GM19099 (cell line): Measurements from ENCODE around the gene BBS2.

Experiments
- POLR2A ChIP-seq: IDR thresholded peaks from 3 replicates; pipeline ENCODE4 v1.6.1; 2011; ENCODE audit warnings: low read depth; ENCODE audit not compliant: insufficient read length; ENCODE audit errors: extremely low read depth

BBS2 gene

DNA sequence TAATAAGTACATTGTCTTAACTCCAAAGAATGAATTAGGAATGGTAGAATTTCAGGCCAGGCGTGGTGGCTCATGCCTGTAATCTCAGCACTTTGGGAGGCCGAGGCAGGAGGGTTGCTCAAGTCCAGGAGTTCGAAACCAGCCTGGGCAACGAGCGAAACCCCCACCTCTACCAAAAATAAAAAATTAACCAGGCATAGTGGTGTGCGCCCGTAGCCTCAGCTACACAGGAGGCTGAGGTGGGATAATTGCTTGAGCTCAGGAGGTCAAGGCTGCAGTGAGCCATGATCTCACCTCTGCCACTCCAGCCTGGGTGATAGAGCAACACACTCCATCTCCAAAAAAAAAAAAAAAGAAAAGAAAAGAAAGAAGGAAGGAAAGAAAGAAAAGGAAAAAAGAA is 18.5 kb upstream of the BBS2 start:
- no peak for TF ChIP-seq POLR2A

DNA sequence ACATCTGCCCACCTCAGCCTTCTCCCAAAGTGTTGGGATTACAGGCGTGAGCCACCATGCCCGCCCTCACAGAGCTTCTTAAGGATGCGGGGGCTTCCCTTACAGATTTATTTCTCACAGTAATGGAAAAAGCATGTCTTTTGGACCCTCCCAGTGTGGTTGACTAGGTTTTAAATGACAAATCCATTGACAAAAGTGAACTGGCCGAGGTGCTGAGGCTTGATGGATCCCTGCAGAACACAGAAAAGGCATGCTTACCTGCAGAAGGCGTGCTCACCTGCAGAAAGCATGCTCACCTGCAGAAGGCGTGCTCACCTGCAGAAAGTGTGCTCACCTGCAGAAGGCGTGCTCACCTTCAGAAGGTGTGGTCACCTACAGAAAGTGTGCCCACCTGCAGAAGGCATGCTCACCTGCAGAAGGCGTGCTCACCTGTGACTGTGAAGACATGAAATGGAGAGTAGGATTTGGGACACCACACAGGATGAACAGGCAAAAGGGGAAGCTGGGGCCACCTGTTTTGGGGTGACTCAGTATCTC is 15.1 kb upstream of the BBS2 start:
- no peak for TF ChIP-seq POLR2A

DNA sequence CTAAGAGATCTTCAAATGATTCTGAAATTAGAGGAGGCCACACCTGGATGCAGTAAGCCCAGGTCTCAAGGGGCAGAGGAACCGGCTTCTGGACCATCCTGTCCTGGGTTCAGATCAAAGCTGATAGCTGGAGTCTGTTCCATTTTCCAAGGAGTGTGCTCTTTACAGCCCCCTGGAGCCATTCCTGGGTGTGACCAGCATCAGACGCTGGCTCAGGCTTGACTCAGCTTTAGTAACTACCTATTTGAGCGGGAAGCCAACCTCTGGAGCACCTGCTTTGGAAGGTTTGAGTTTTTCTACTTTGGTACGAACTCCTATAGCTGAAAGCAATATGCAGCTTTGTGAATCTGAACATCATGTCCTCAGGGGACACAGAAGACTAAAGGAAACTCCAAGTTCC is 12.9 kb upstream of the BBS2 start:
- no peak for TF ChIP-seq POLR2A

DNA sequence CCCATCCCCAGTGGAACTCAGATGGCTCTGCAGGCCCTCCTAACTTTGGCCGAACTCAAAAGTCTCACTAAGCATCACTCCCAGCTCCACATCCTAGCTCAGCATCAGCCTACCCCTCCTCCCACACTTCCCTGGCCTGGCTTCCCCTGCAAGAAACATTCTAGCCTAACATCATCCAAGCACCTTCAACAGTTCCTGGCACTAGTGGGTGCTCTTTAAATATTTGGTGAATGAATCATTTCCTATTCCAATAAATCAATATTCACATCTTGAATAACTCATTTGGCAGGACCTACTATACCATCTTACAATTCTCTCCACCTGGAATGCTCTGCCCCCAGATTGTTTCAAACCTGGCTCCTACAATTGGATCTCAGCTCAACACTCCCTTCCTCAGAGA is 11.0 kb upstream of the BBS2 start:
- TF ChIP-seq POLR2A: no peak

DNA sequence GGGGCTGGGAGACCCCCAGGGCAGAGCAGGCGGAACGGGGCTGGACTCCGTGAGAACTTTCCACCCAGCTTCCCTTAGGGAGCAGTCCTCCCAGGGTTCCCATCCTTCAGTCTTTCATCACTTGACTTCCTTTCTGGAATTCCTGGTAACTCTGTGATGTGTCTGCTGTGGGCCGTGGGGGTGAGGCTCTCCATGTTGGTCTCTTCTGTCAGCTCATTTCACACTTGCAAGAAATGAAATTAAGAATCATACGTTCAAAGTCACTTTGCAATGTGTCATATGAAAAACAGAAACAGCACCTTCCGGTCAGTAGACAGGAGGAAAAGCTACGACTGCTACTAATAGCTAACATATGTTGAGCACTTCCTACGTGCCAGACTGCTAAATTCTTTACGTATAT is 5.4 kb upstream of the BBS2 start:
- no peak for TF ChIP-seq POLR2A

DNA sequence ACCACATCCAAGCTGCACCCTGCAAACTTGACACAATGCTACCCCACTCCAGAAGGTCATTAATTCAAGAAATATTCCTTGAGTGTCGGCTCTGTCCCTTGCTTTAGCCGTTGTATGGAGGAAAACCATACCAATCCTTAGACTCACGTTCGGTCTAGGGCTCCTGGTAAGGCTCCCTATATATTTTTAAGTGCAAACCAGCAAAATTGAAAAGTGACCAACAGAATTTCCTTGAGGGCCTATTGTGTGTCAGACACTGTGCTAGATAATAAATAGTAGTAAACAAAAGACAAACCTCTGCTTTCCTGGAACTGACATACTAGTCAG is 390 bp upstream of the BBS2 start:
- TF ChIP-seq POLR2A: no peak

DNA sequence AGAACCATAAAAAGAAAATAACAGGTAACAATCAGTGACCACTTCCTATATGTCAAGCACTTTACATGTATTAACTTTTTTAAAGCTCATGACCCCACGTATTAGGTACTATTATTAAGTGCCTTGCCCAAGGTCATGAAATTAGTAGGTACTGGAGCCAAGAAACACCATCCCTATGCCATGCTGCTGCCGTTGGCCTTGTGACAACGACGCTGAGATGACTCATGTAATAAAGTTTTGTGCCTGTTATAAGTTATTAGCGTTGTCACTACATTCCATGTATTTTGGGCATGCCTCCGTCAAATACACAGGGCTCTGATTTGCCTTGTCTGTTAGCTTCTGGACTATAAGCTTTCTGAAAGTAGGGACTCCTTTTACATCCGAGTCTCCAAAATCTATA is 1.4 kb downstream of the BBS2 start:
- no peak for TF ChIP-seq POLR2A

DNA sequence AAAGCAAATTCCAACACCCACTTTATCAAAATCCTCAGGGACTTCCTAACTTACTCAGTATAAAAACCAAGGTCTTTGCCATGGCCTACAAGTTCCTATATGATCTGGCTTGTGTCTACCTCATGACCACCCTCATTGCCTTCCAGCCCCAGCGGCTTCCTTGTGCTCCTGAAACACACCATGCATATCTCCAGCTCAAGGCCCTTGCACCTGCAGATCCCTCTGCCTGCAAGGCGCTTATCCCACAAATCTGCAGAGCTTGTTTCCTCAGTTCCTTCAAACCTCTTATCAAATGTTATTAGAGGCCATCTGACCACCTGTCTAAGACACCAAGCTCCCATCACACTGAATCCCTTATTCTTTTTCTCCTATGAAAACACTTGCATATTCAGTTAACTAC is 2.6 kb downstream of the BBS2 start:
- TF ChIP-seq POLR2A: no peak

DNA sequence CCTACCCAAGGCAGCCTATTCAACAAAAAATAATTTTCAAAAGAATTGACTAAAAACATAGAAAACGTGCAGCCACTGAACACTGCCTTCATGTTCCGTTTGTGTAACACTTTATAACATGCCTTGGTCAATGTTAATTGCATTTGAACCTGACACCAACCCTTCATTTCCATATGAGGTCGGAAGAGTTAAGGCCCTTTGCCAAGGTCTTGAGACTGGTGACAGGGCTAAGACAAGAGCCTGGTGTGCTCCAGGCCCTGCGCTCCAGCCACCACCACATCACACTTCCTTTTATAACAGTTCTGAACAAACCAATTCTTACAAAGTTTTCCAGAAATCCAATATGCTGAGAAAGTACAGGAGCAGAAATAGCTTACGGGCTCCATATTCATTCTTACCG is 4.2 kb downstream of the BBS2 start:
- TF ChIP-seq POLR2A: no peak

DNA sequence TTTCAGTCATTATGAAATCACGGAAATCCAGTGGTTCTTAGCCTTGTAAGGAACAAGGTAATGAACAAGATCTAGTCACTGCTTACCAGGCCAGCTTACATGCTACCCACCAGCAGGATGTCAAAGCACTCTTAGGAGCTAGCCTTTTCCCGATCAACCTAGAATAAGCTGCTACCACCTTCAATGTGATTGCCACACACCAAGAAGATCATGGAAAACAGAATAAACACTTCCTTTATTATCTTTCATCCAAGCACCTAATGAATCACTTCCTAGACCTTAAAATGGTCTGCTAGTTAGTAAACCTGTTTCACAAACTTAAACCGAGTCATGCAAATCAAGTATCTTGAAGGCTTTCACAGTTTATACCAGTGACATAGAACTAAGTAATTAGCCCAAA is 5.0 kb downstream of the BBS2 start:
- no peak for TF ChIP-seq POLR2A

DNA sequence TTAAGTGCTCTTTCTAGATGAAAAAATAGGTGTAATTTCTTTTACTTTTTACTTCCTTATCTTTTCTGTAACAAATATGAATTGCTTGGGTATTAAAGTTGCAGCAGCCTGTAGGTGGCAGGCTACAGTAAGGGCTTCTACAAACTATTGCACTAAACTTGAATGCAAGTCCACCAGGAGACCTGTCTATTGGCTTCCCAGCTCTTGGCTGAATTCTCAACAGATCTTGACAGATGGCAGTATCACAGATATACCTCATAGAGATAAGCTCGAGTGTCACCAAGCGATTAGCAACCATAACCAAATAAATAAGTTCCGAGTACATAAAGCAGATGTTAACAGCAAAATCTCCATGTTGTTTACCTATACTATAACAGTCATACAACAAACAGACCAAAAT is 5.9 kb downstream of the BBS2 start:
- no peak for TF ChIP-seq POLR2A

DNA sequence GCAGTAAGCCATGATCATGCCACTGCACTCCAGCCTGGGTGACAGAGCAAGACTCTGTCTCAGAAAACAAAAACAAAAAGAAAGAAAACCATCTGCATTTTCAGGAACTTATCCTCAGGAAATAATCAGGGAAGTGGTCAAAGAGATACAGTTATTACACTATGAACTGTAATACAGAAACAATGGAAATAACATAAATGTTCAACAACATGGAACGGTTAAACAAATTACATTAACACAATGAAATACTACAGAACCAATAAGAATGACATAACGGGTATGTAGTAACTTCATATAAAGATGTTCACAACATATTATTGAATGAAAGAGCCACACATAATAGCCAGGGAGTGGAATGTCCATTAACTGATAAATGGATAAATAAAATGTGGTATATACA is 6.7 kb downstream of the BBS2 start:
- no peak for TF ChIP-seq POLR2A

DNA sequence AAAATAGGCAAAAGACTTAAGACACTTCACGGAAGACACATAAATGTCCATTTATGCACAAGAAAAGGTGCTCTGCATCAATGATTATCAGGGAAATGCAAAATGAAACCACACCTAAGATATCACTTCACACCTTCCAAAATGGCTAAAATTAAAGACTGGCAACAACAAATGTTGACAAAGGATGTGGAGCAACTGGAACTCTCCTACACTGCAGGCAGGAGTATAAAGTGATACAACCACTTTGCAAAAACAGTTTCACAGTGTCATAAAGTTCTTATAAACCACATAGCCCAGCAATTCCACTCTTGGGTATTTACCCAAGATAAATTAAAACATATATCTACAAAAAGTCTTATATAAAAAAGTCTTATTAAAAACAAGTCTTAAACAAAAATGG is 7.8 kb downstream of the BBS2 start:
- TF ChIP-seq POLR2A: no peak

DNA sequence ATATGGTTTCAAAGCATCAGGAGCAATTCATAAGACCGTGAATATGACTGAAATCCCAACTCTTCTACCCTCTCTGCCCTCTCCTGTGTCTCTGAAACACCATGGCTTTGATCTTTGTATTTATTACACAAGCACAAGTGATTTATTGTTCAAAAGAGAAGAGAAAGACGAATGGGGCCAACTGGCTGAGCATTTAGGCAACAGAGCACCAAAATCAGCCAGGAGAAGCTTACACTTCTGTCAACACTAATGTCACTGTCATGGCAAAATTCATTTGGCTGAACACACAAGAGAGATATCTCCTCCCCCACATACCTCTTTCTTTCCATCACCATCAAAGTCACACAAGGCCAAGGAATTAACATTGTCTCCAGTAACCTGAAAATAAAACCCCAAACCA is 9.3 kb downstream of the BBS2 start:
- TF ChIP-seq POLR2A: no peak

DNA sequence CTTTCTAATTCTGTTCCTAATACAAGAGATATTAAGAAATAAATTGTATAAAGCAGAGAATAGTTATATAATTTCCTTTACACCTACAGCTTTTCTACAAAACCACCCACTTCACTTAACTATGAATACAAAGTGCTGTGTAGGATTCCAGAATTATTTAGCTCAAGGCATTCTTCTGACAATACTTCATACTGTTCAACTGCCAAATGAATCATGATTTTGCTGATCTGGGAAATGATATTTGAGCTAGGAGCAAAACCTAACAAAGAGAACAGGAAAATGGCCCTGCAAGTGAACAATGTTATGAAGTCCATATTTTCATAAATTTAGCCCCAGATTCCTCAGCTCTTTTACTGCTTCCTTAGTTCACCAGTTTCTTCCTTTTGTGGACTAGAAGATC is 12.9 kb downstream of the BBS2 start:
- no peak for TF ChIP-seq POLR2A

DNA sequence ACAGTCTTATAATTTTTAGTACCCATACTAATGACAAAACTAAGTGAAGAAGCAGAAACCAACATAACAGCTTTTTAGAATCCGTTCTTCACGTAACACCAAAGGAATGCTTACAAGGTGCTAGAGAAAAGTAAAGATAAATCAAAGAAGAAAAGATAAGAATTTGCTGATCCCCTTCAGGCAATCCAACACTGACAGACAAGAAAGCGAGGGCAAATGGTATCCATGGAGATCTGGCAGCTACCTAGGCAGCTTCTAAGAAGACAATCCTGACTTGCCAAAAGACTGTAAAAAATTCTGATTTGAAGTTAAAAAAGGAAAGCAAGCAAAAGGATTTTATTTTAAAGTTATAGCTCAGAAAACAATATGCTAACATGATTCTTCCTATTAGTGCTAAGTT is 14.6 kb downstream of the BBS2 start:
- TF ChIP-seq POLR2A: no peak

DNA sequence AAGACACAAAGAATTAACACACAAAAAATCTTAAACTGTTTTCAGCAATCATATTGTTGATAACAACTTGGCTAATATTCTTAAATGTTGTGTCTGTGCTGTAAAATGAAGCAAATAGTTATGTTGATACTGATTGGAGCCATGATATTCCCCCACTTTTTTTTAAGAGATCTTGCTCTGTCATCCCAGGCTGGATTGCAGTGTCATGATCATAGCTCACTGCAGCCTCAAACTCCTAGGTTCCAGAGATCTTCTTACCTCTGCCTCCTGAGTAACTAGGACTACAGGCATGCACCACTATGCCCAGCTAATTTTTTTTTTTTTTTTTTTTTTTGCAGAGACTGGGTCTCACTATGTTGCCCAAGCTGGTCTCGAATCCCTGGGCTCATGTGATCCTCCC is 26.0 kb downstream of the BBS2 start:
- TF ChIP-seq POLR2A: no peak

DNA sequence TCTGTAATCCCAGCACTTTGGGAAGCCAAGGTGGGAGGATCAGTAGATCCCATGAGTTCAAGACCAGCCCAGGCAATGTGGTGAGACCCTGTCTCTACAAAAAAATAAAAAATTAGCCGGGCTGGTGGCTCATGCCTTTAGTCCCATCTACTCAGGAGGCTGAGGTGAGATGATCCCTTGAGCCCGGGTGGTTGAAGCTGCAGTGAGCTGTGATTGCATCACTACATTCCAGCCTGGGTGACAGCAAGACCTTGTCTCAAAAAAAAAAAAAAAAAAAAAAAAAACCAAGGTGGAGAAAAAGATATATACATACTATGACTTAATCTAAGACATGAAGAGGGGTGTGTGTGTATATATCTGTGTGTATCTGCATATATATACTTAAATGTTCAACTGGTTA is 26.7 kb downstream of the BBS2 start:
- no peak for TF ChIP-seq POLR2A
